HepG2 (cell line): ENCODE measurements around the gene TMEM225B. TPM values are rescaled to one million over a fixed set of nuclear protein-coding genes. Genes with fewer than 3 reads are reported as not detected.

ENCODE experiments used
- ATAC-seq: fragments of 200-7000 bp; cut with Tn5 transposase; 3 replicates; pipeline ENCODE4 v1.9.1; 2020; ENCODE audit warnings: mild to moderate bottlenecking, moderate library complexity
- BruUV-seq: library from RNA; stranded (reverse); fragments of 400-500 nt; replicated peaks from 2 replicates; lab custom pipeline; 2021; lab: Mats Ljungman, UMichigan
- CTCF ChIA-PET: fragments of 300-600 bp; formaldehyde crosslinking; extraction: SDS; loops from one replicate; lab custom pipeline; 2021; ENCODE audit warnings: low total read pairs, inconsistent platforms, low intra/inter-chr PET ratio; lab: Yijun Ruan, JAX
- POLR2A ChIA-PET: fragments of 350-600 bp; sonication (Branson Sonifier 250); formaldehyde crosslinking; loops from one replicate; lab custom pipeline; 2020; ENCODE audit warnings: antibody characterized with exemption, inconsistent platforms; lab: Yijun Ruan, JAX
- DNase-seq: peaks from one replicate; pipeline ENCODE4 v3.0.0-alpha.2; 2015; ENCODE audit warnings: low spot score
- FAIRE-seq: peaks from 3 replicates; lab custom pipeline; 2011; peaks lifted over from hg19 to GRCh38; lab: Jason Lieb, UNC
- H2AFZ ChIP-seq: one replicate; pipeline ENCODE4 v1.6.1; 2011; ENCODE audit warnings: low read length, inconsistent platforms
- H3K27ac ChIP-seq: fragments of 300-600 bp; 3 replicates; pipeline ENCODE4 v1.8.0; 2011; ENCODE audit warnings: mixed run types, mild to moderate bottlenecking, mixed read lengths, low read length, inconsistent platforms; ENCODE audit not compliant: insufficient read depth; ENCODE audit errors: extremely low read length
- H3K27me3 ChIP-seq, 2 experiments: fragments of 200-600 bp in 1 of 2; 2 replicates in 1 of 2; 3 replicates in 1 of 2; pipeline versions ENCODE4 v1.6.0 to v1.8.0; 2011; ENCODE audit warnings: low read length in 2 of 2, mild to moderate bottlenecking in 2 of 2, moderate library complexity in 2 of 2, inconsistent platforms in 1 of 2; ENCODE audit not compliant: insufficient read depth in 2 of 2, control insufficient read depth in 1 of 2
- H3K36me3 ChIP-seq, 2 experiments: fragments of 200-600 bp in 1 of 2; replicated peaks in 1 of 2; 2 replicates in 1 of 2; 3 replicates in 1 of 2; pipeline versions ENCODE4 v1.5.1 to v1.8.0; 2011; ENCODE audit warnings: low read length in 2 of 2, inconsistent platforms in 1 of 2; ENCODE audit not compliant: insufficient read depth in 2 of 2, control insufficient read depth in 1 of 2
- H3K4me1 ChIP-seq: 2 replicates; pipeline ENCODE4 v1.5.1; 2012; ENCODE audit warnings: low read length, inconsistent platforms; ENCODE audit not compliant: insufficient read depth
- H3K4me2 ChIP-seq: 2 replicates; pipeline ENCODE4 v1.6.0; 2011; ENCODE audit warnings: low read depth, low read length, inconsistent platforms
- H3K4me3 ChIP-seq, 3 experiments: fragments of 200-600 bp in 1 of 3; sonication (generic), shearing (Covaris generic) in 1 of 3; replicated peaks in 1 of 3; 2 replicates each; pipeline ENCODE4 v1.5.1; 2011 to 2016; ENCODE audit warnings: low read length in 3 of 3, inconsistent platforms in 2 of 3, low read depth in 2 of 3, mild to moderate bottlenecking in 2 of 3, control low read depth in 1 of 3, mixed read lengths in 1 of 3; ENCODE audit not compliant: insufficient read depth in 1 of 3
- H3K79me2 ChIP-seq: one replicate; pipeline ENCODE4 v1.6.1; 2011; ENCODE audit warnings: low read length, inconsistent platforms; ENCODE audit not compliant: insufficient read depth
- H3K9ac ChIP-seq: 2 replicates; pipeline ENCODE4 v1.6.0; 2011; ENCODE audit warnings: mild to moderate bottlenecking, low read depth, low read length, inconsistent platforms; ENCODE audit not compliant: insufficient read depth
- H3K9me3 ChIP-seq: 2 replicates; pipeline ENCODE4 v1.5.1; 2012; ENCODE audit warnings: mild to moderate bottlenecking, low read length
- H4K20me1 ChIP-seq: 2 replicates; pipeline ENCODE4 v1.6.0; 2011; ENCODE audit warnings: inconsistent platforms, mild to moderate bottlenecking, low read length, moderate library complexity; ENCODE audit not compliant: insufficient read depth
- ASH2L ChIP-seq: fragments of 300-600, 200-600 bp; sonication (generic); IDR thresholded peaks from 2 replicates; pipeline ENCODE4 v1.7.0; 2017; ENCODE audit warnings: low read depth, mild to moderate bottlenecking, moderate library complexity, mixed read lengths, low read length; ENCODE audit not compliant: insufficient read length
- BHLHE40 ChIP-seq: IDR thresholded peaks from 2 replicates; pipeline ENCODE4 v1.6.1; 2011; ENCODE audit warnings: low read length, improper control_type of control experiment
- CENPT ChIP-seq: sonication (generic); formaldehyde crosslinking; IDR thresholded peaks from 2 replicates; pipeline ENCODE4 v1.8.0; 2022; ENCODE audit warnings: low read depth, mild to moderate bottlenecking, moderate library complexity, missing genetic modification reagents
- DBP ChIP-seq: sonication (generic); formaldehyde crosslinking; IDR thresholded peaks from 2 replicates; pipeline ENCODE4 v1.4.0; 2020; ENCODE audit warnings: missing genetic modification reagents; ENCODE audit errors: not compliant biosample characterization
- HOXA3 ChIP-seq: sonication (generic); formaldehyde crosslinking; IDR thresholded peaks from 2 replicates; pipeline ENCODE4 v1.5.0; 2020; ENCODE audit warnings: missing genetic modification reagents
- IRF1 ChIP-seq: sonication (generic); formaldehyde crosslinking; IDR thresholded peaks from 2 replicates; pipeline ENCODE4 v1.4.0; 2020; ENCODE audit warnings: low read depth, mild to moderate bottlenecking, missing genetic modification reagents
- ZC3H4 ChIP-seq: sonication (generic); formaldehyde crosslinking; IDR thresholded peaks from 2 replicates; pipeline ENCODE4 v1.4.0; 2020; ENCODE audit warnings: missing genetic modification reagents, borderline replicate concordance
- ZNF225 ChIP-seq: sonication (generic); formaldehyde crosslinking; IDR thresholded peaks from 2 replicates; pipeline ENCODE4 v1.4.0; 2020; ENCODE audit warnings: mild to moderate bottlenecking, missing genetic modification reagents
- ZNF230 ChIP-seq: sonication (generic); formaldehyde crosslinking; IDR thresholded peaks from 2 replicates; pipeline ENCODE4 v1.4.0; 2020; ENCODE audit warnings: mild to moderate bottlenecking, missing genetic modification reagents
- ZNF34 ChIP-seq: sonication (generic); formaldehyde crosslinking; IDR thresholded peaks from 2 replicates; pipeline ENCODE4 v1.4.0; 2020; ENCODE audit warnings: mild to moderate bottlenecking, missing genetic modification reagents, borderline replicate concordance
- ZNF564 ChIP-seq: sonication (generic); formaldehyde crosslinking; IDR thresholded peaks from 2 replicates; pipeline ENCODE4 v1.8.1; 2023; ENCODE audit warnings: mild to moderate bottlenecking, missing genetic modification reagents
- ZNF605 ChIP-seq: sonication (generic); formaldehyde crosslinking; IDR thresholded peaks from 2 replicates; pipeline ENCODE4 v1.8.0; 2022; ENCODE audit warnings: mild to moderate bottlenecking, missing genetic modification reagents
- ZNF761 ChIP-seq: sonication (generic); formaldehyde crosslinking; conservative IDR thresholded peaks from 2 replicates; pipeline ENCODE4 v1.4.0; 2020; ENCODE audit warnings: mild to moderate bottlenecking, missing genetic modification reagents
- ZSCAN22 ChIP-seq: sonication (generic); formaldehyde crosslinking; IDR thresholded peaks from 2 replicates; pipeline ENCODE4 v1.4.0; 2020; ENCODE audit warnings: mild to moderate bottlenecking, missing genetic modification reagents
- WGBS: methylation state at CpG from one replicate; pipeline ENCODE4 v1.1.6; 2017; ENCODE audit warnings: low lambda C conversion rate; 5-methylcytosine and 5-hydroxymethylcytosine counted together
- in situ Hi-C: cut with HindIII; loops from 2 replicates; pipeline ENCODE4 v1.10.0; 2017; ENCODE audit warnings: low pct_unique_long_range_greater_than_20kb; ENCODE audit not compliant: extremely low pct_ligation_motif_present
- intact Hi-C: fragments of 100-400 bp; cut with micrococcal nuclease; formaldehyde crosslinking; loops from one replicate; pipeline ENCODE4 v1.10.0; 2022; ENCODE audit not compliant: unreplicated experiment
- polyA plus RNA-seq, 8 experiments: library from polyadenylated mRNA; depleted of rRNA in 3 of 8; stranded (reverse) in 7 of 8; unstranded in 1 of 8; fragments of >200 nt; fragmentation: Illumina TruSeq in 4 of 8; extraction: Trizol in 4 of 8; gene quantifications; 2 replicates each; pipeline versions ENCODE4 v1.2.1 to v1.2.3, GENCODE V29; 2011 to 2016; ENCODE audit warnings: low read depth in 4 of 8, missing spikeins in 1 of 8, mixed read lengths in 1 of 8; ENCODE audit not compliant: insufficient read depth in 1 of 8
- total RNA-seq, 5 experiments: library from RNA; depleted of rRNA; stranded (reverse); fragments of >200 nt; fragmentation: Illumina TruSeq; extraction: Trizol; gene quantifications; 2 replicates each; pipeline ENCODE4 v1.2.3, GENCODE V29; 2016; ENCODE audit warnings: low read depth in 1 of 5
- TF ChIP-seq, protein P1 (sequence below): sonication (generic); formaldehyde crosslinking; IDR thresholded peaks from 2 replicates; pipeline ENCODE4 v1.4.0; 2020; ENCODE audit warnings: missing genetic modification reagents, borderline replicate concordance
- TF ChIP-seq, protein P2 (sequence below): sonication (generic); formaldehyde crosslinking; IDR thresholded peaks from 2 replicates; pipeline ENCODE4 v1.8.1; 2023; ENCODE audit warnings: mild to moderate bottlenecking, missing genetic modification reagents
- TF ChIP-seq, protein P3 (sequence below): sonication (generic); formaldehyde crosslinking; IDR thresholded peaks from 2 replicates; pipeline ENCODE4 v1.8.1; 2023; ENCODE audit warnings: mild to moderate bottlenecking, inconsistent platforms, moderate library complexity, missing genetic modification reagents, borderline replicate concordance

The TMEM225B gene
- total and polyA plus RNA-seq, 2 of the 13 experiments (the other 11 are each of a cell fraction or from before 2014, with no cell fraction given): 0.78 to 0.95 TPM

DNA sequence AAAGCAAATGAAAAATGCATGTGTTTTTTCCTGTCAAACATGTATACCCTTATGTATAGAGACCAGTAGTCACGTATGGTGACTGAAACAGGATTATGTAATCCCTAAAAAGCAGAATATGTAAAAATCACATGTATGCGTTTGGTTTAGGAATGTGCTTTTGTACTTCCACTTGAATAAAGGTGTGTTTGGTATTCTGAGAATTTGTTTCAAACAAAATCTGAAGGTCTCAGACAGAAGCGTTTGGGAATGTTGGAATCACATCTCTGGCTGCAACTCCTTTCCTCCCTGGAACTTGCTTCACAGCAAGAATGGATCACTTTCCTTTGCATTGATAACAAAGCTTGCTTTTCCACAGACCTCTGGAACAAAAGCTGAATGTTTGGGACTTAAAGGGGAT lies 21.8 kb upstream of the TMEM225B start:
- H3K36me3 ChIP-seq: peaks cover 3 to 28% of the 10 kb centered on the region in 2 experiments
- CTCF ChIA-PET: no interaction called here
- no peaks in the 10 kb centered on the region for H3K27me3 ChIP-seq
- H3K4me3 ChIP-seq: no peak overlapping the region
- no TSS peak for BruUV-seq
- H3K4me1 ChIP-seq: peaks cover 5% of the 10 kb centered on the region; the same call in 1 of the 2 replicates
- intact Hi-C loops: no loop called here
- H2AFZ ChIP-seq: no peak overlapping the region
- ATAC-seq (no peak), DNase-seq (no peak), FAIRE-seq (no peak)
- TF ChIP-seq BHLHE40 (no peak), ZSCAN22 (CRISPR knock-in tag) (no peak), IRF1 (CRISPR knock-in tag) (no peak), CENPT (no peak), ZC3H4 (CRISPR knock-in tag) (no peak), ZNF34 (no peak), ZNF605 (CRISPR knock-in tag) (no peak), ZNF564 (CRISPR knock-in tag) (no peak), ZNF230 (CRISPR knock-in tag) (no peak), DBP (CRISPR knock-in tag) (no peak), ASH2L (no peak), ZNF225 (CRISPR knock-in tag) (no peak), ZNF761 (CRISPR knock-in tag) (no peak), HOXA3 (no peak)
- TF ChIP-seq, protein P1, sequence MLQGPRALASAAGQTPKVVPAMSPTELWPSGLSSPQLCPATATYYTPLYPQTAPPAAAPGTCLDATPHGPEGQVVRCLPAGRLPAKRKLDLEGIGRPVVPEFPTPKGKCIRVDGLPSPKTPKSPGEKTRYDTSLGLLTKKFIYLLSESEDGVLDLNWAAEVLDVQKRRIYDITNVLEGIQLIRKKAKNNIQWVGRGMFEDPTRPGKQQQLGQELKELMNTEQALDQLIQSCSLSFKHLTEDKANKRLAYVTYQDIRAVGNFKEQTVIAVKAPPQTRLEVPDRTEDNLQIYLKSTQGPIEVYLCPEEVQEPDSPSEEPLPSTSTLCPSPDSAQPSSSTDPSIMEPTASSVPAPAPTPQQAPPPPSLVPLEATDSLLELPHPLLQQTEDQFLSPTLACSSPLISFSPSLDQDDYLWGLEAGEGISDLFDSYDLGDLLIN (CRISPR knock-in tag): no peak
- TF ChIP-seq, protein P2, sequence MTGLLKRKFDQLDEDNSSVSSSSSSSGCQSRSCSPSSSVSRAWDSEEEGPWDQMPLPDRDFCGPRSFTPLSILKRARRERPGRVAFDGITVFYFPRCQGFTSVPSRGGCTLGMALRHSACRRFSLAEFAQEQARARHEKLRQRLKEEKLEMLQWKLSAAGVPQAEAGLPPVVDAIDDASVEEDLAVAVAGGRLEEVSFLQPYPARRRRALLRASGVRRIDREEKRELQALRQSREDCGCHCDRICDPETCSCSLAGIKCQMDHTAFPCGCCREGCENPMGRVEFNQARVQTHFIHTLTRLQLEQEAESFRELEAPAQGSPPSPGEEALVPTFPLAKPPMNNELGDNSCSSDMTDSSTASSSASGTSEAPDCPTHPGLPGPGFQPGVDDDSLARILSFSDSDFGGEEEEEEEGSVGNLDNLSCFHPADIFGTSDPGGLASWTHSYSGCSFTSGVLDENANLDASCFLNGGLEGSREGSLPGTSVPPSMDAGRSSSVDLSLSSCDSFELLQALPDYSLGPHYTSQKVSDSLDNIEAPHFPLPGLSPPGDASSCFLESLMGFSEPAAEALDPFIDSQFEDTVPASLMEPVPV (CRISPR knock-in tag): no peak
- TF ChIP-seq, protein P3, sequence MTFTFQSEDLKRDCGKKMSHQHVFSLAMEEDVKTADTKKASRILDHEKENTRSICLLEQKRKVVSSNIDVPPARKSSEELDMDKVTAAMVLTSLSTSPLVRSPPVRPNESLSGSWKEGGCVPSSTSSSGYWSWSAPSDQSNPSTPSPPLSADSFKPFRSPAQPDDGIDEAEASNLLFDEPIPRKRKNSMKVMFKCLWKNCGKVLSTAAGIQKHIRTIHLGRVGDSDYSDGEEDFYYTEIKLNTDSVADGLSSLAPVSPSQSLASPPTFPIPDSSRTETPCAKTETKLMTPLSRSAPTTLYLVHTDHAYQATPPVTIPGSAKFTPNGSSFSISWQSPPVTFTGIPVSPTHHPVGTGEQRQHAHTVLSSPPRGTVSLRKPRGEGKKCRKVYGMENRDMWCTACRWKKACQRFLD (CRISPR knock-in tag): no peak
- H3K4me2 ChIP-seq: no peak overlapping the region
- no peaks in the 10 kb centered on the region for H3K79me2 ChIP-seq
- POLR2A ChIA-PET: interaction anchor here (0.8 kb wide), 1 partner anchor 72 kb away, joined by 3 read pairs; the partner anchor contains the start of gene ZKSCAN5
- H3K27ac ChIP-seq: no peak overlapping the region
- no peaks in the 10 kb centered on the region for H3K9me3 ChIP-seq
- H3K9ac ChIP-seq: no peak overlapping the region
- WGBS: 91% methylated on average over 3 of the region's 3 CpGs
- in situ Hi-C loops: no loop called here
- no peaks in the 10 kb centered on the region for H4K20me1 ChIP-seq
